ENCODE results near the gene KIAA1217. TPM values are rescaled to one million over a fixed set of nuclear protein-coding genes. Genes with fewer than 3 reads are reported as not detected.
A peak's percentile ranks its signal among the peaks of the same experiment; 100 is the strongest.

The KIAA1217 gene
- total and polyA plus RNA-seq, 9 of the 15 experiments (the other 6 are each of a cell fraction or from before 2014, with no cell fraction given), result 0.04 TPM; not detected in 8

- Histone ChIP-seq H2AFZ (ENCODE audit: low read depth, low read length) (no peak overlapping the region), H3K36me3 (ENCODE audit: control insufficient read depth, insufficient read depth, low read length) (no peaks in the 10 kb centered on the region), H3K9ac (ENCODE audit: insufficient read depth in 1 of 2, low read depth in 2 of 2, low read length in 2 of 2) (no peak overlapping the region), H4K20me1 (replicated peaks; ENCODE audit: control insufficient read depth, insufficient read depth, low read length) (no peaks in the 10 kb centered on the region; the same call in 1 of the 2 replicates), H3K27ac (ENCODE audit: extremely low read depth, low read depth, low read length) (no peak overlapping the region), H3K4me1 (replicated peaks in 1 of 2; ENCODE audit: control insufficient read depth in 2 of 2, insufficient read depth in 2 of 2, low read length in 2 of 2) (peaks cover 0 to 6% of the 10 kb centered on the region in 2 experiments; a peak in 2 of 5 replicates), H3K27me3 (ENCODE audit: control insufficient read depth in 2 of 2, insufficient read depth in 2 of 2, low read length in 2 of 2) (peaks cover 31 to 36% of the 10 kb centered on the region in 2 experiments), H3K9me1 (ENCODE audit: control insufficient read depth, insufficient read depth, low read length) (no peaks in the 10 kb centered on the region), H3K9me3 (replicated peaks; ENCODE audit: control insufficient read depth, insufficient read depth, low read depth, low read length) (no peaks in the 10 kb centered on the region), H3K4me3 (no peak overlapping the region), H3K4me2 (ENCODE audit: insufficient read depth, low read length) (no peak overlapping the region), H3K79me2 (ENCODE audit: control insufficient read depth, insufficient read depth, low read length) (no peaks in the 10 kb centered on the region)
- intact Hi-C loops (cut with micrococcal nuclease) (loop anchor here (2.0 to 5.0 kb wide), 2 partner anchors 37 to 1003 kb away; no protein-coding TSS in a partner anchor), in situ Hi-C loops (cut with MboI) (loop anchor here (25.0 kb wide), 1 partner anchor 1358 kb away; no protein-coding TSS in a partner anchor)
- ChIA-PET CTCF (ENCODE audit: low intra/inter-chr PET ratio) (no interaction called here), POLR2A (interaction anchor here (0.7 kb wide), 1 partner anchor 12 kb away, joined by 3 read pairs; no protein-coding TSS in a partner anchor)
- no peak for FAIRE-seq
- DNase-seq (ENCODE audit: extremely low read depth in 1 of 4, low spot score in 3 of 4), result no peak
- 0% methylated on average over 14 of the region's 14 CpGs for WGBS (ENCODE audit: insufficient coverage, low coverage, missing lambda C conversion rate)
- BruUV-seq (replicated peaks), result no TSS peak
- ATAC-seq, result peak; percentile 28; the same call in 2 of the 3 replicates
- TF ChIP-seq UBTF (IDR thresholded peaks at IDR 0.05; ENCODE audit: borderline replicate concordance in 1 of 2, low read depth in 2 of 2, low read length in 2 of 2) (no peak), NFXL1 (CRISPR knock-in tag; IDR thresholded peaks at IDR 0.05) (no peak), KLF6 (CRISPR knock-in tag; IDR thresholded peaks at IDR 0.05; ENCODE audit: borderline replicate concordance) (no peak), SMARCA5 (IDR thresholded peaks at IDR 0.05) (no peak), HNRNPK (IDR thresholded peaks at IDR 0.05; ENCODE audit: low read depth, low read length, poor library complexity, severe bottlenecking) (no peak), ZNF77 (CRISPR knock-in tag; IDR thresholded peaks at IDR 0.05) (no peak), ASH1L (IDR thresholded peaks at IDR 0.05; ENCODE audit: borderline replicate concordance, low read depth, partially characterized antibody) (no peak), ZBTB1 (CRISPR knock-in tag; IDR thresholded peaks at IDR 0.05; ENCODE audit: borderline replicate concordance, low read depth) (no peak), MEF2D (tag; conservative IDR thresholded peaks at IDR 0.05; ENCODE audit: low read depth) (no peak), XRCC3 (IDR thresholded peaks at IDR 0.05) (no peak), KHSRP (IDR thresholded peaks at IDR 0.05) (no peak), NCOA6 (IDR thresholded peaks at IDR 0.05) (no peak), RBBP5 (IDR thresholded peaks at IDR 0.05; ENCODE audit: borderline replicate concordance, insufficient read depth, low read length, poor library complexity, severe bottlenecking) (no peak), POLR2AphosphoS5 (IDR thresholded peaks at IDR 0.05; ENCODE audit: control insufficient read depth, insufficient read depth, low read depth, low read length) (no peak), CBX8 (IDR thresholded peaks at IDR 0.05; ENCODE audit: borderline replicate concordance, extremely low read depth, low read depth, low read length, poor library complexity, severe bottlenecking) (no peak), HSF4 (CRISPR knock-in tag; IDR thresholded peaks at IDR 0.05; ENCODE audit: borderline replicate concordance) (no peak), ATF7 (IDR thresholded peaks at IDR 0.05) (no peak), ZNF280B (CRISPR knock-in tag; IDR thresholded peaks at IDR 0.05) (no peak)
Observed at GRCh38 chr10:24519950-24520349, 311.0 kb downstream of the KIAA1217 start.
